ENCODE results near the gene ANKZF1. TPM values are rescaled to one million over a fixed set of nuclear protein-coding genes. Genes with fewer than 3 reads are reported as not detected.

The ANKZF1 gene
- total and polyA plus RNA-seq, 2 of the 8 experiments (the other 6 are each of a cell fraction or from before 2014, with no cell fraction given) = 32.5 to 50.1 TPM

GRCh38 chr2:219281588-219281987 lies 52.0 kb downstream of the ANKZF1 start (continued):
- TF ChIP-seq CHD7 (IDR thresholded peaks at IDR 0.05; ENCODE audit: insufficient replicate concordance, low read length) (no peak), TAF1 (IDR thresholded peaks at IDR 0.05; ENCODE audit: low read depth, low read length) (no peak)
